NCI-H187 treated with DMSO at 0.1 percent for 48 hours (cell line): ENCODE measurements around the gene LRP4.

Experiments used
- DNase-seq: peaks from one replicate; lab custom pipeline; 2025; lab: John Stamatoyannopoulos, UW

The LRP4 gene

DNA sequence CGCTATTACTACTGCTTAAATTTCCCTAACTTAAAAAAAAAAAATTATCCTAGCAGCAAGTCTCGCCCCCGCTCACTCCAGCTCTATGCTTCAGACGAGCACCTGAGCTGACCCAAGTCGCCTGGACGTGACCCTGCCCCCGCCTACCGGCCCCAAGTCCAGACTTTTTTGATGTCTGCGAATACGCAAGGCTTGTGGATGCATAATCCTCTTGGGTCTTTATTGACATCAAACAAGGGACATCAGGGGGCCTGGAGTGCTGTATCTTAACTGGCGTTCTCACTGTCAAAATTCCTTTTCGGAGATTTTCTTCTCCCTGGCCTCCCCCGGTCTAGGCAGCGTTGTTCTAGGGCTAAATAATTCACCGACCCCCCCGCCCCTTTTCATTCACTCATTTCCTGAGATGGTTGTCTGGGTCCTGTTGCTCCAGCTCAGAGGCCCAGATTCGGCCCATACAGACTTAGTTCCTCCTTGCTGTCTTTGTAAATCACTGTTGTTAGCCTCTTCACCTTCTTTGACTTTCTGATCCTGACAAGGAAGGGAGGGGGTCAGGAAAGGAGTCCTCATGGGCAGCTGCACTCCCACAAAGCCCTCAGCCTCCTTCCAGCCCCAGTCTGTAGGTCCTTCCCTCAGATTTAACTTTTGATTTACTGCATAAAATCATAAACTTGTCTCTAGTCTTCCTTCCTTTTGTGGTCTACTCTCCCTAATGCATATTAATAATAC lies 601 bp upstream of the LRP4 start:
- no peak for DNase-seq

GRCh38 chr11:46917762-46918082 lies 628 bp downstream of the LRP4 start:
- DNase-seq = no peak

- DNase-seq = no peak
Observed at GRCh38 chr11:46917109-46917761, 1.1 kb downstream of the LRP4 start.

DNA sequence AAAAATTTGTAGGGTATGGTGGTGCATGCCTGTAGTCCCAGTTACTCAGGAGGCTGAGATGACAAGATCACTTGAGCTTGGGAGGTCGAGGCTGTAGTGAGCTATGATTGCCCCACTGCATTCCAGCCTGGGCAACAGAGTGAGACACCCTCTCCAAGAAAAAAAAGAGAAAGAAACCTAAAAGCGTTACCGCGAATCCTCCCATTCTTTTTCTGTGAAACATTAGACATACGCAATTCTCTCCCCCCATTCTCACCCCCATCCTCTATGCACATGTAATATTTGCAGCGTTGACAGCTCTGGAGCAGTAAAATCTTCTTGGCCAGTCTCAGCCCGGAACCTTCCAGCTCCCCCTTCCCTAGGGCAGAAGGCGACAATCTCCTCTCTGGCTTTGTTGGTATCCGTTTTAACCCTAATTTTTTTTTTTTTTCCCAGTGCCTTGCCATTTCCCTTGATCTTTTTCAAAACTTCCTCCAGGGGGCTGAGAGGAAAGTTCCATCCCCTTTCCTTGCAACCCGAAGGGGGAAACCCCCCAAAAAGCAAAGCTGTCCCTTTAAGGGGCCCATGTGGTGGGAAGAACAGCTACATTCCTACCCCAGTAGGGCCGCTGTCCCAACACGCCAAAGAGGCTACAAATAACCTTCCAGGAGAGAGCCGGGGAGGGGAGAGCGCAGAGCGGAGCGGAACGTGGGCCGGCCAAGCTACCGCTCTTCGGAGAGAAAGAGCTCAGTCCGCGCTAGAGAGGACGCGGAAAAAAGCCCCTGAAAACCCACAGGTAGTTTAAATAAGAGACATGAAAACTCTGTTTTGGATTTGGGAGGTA lies 1.9 kb downstream of the LRP4 start:
- no peak for DNase-seq

- no peak for DNase-seq
Observed at GRCh38 chr11:46914910-46915309, 3.4 kb downstream of the LRP4 start.

GRCh38 chr11:46914363-46914762 lies 4.0 kb downstream of the LRP4 start:
- no peak for DNase-seq

DNA sequence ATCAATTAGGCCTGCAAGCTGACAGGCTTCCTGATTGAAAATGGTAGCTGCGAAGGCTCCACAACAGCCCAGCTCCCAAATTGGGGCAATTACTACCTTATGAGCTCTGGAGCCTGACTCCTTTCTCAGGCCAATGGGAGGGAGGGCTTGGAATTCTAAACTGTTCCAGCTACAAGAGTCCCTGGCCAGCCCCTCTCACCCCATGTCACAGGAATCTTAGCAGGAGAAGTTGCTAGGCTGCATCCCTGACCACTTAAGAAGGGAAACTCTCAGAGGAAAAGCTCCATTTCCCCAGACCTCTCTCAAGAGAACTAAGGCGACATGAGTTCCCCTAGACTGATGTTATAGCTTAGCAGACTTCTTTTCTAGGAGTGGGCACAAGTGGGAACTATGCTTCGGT lies 4.9 kb downstream of the LRP4 start:
- no peak for DNase-seq

DNA sequence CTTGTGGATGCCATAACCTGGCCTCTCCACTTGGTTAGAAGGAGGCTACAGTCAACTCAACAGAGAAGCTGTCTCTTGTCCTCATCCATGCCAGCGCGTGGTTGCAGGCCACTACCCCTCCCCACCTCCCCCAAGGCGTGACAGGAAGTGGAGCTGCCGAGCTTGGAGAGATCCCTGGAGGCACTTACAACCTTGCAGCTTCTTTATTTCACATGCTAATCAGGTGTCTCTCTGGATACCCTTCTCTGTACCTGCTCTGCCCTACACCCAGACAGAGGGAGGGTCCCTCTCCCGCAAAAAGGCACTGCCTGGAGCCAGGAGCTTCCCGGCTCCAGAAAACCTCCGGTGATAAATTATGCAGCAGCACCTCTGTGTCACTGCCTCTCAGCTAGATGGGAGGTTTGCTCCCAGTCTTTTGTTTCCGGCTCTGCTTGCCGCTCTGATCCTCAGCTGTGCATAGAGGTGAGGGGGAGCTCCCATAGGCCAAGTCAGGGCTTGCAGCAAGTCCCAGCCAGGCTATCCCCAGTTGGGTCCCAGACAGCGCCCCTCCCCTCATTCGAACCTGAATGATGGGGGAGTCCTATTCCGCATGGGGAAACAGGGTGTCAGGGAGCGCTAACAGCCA lies 5.7 kb downstream of the LRP4 start:
- DNase-seq = peak; percentile 77

GRCh38 chr11:46907606-46908005 lies 10.7 kb downstream of the LRP4 start:
- DNase-seq = no peak

- no peak for DNase-seq
Observed at GRCh38 chr11:46906609-46907041, 11.7 kb downstream of the LRP4 start.

DNA sequence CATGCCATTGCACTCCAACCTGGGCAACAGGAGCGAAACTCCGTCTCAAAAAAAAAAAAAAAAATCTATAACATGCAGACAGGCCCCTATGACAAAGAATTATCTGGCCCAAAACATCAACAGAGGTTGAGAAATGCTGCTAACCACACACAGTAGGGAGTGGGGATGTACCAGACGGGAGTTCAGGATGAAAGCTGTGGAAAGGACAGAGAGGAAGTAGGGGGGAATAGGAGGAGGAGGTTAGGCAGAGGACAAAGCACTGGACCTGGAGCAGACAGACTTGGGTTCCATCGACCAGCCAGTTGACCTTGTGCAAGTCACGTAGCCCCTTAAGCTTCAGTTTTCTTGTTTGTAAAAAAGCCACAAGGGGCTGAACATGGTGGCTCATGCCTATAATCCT lies 12.5 kb downstream of the LRP4 start:
- DNase-seq = no peak

GRCh38 chr11:46903846-46904245 lies 14.5 kb downstream of the LRP4 start:
- no peak for DNase-seq

- DNase-seq = no peak
Observed at GRCh38 chr11:46902694-46903093, 15.7 kb downstream of the LRP4 start.

DNA sequence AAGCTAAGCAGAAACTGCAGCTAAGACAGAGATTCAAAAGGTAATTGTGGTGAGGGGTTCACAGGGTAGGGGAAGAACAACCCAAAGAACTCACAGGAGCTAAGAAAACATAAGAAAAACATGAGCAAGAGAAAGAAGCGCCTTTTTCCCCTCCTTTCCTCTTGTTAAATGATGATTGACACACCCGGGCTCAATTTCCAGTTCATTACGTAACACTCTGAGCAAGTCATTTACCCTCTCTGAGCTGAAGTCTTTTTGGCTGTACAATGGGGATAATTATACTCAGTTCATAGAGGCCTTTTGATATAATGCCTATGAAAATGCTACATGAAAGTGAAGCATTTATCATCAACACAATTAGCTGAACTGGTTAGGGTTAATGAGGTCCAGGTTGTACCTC lies 17.2 kb downstream of the LRP4 start:
- DNase-seq = no peak

DNA sequence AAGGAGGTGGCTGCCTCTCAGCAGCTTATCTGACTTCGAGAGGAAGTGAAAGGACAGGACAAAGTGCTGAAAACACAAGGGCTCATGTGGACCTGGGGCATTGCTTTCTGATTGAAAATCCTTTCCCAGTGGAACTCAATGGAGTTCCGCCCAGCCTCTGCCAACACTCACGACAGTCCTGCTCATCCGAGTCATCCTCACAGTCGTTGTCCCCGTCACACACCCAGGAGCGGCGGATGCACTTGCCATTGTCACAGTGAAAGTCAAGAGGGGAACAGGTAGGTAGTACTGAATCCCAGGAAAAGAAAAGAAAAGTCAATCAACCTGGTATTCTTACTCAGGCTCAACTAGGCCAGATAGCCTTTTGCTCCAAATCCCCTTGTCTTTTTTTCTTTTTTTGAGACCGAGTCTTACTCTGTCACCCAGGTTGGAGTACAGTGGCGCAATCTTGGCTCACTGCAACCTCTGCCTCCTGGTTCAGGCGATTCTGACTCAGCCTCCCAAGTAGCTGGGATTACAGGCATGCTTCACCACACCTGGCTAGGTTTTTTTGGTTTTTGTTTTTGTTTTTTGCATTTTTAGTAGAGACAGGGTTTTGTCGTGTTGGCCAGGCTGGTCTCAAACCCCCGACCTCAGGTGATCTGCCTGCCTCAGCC lies 18.1 kb downstream of the LRP4 start:
- DNase-seq = no peak

DNA sequence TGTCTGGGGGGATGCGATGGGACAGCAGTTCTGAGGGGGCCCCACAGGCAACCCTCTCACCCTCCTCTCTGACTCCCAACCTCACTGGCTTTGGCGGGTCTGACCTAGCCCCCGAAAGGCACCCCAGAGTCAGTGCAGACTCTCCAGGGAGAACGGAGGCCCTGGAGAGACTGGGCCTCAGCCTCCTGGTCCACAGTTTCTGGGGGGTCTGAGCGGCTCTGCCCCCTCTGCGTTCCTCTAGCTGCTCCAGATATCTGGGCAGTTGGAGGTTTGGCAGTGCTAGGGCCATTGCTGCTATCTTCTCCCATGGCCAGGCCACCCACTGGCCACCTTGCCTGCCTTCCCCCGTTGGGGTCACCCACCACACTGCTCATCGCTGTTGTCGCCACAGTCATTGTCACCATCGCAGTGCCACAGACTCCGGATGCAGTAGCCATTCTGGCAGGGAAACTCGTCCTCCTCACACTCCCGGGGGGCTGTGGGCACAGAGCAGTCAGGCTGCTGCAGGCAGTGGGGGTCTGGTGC lies 18.8 kb downstream of the LRP4 start:
- no peak for DNase-seq

DNA sequence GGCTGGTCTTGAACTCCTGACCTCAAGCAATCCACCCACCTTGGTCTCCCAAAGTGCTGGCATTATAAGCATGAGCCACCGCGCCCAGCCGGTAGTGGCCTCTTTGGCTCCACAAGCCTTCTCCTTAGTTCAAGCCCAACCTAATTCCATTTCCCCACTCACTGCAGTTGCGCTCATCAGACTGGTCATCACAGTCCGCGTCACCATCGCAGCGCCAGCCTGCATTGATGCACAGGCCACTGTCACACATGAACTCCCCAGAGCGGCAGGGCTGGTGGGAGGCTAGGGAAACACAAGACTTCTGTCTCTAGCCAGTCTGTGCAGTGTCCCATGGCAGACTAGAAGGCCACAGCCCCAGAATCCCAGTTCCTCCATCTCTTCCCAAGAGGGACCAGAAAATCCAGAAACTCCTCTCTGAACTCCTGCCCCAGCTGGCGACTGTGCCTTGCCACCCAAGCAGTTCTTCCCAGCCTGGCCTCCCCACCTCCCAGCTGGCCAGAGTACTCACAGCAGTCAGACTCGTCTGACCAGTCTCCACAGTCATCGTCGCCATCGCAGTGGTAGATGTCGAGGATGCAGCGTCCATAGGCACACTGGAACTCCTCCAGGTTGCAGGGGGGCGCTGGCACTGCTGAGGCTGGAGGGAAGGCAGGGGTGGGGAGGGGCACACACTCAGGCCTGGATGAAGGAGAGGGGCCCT lies 19.8 kb downstream of the LRP4 start:
- DNase-seq = no peak

DNA sequence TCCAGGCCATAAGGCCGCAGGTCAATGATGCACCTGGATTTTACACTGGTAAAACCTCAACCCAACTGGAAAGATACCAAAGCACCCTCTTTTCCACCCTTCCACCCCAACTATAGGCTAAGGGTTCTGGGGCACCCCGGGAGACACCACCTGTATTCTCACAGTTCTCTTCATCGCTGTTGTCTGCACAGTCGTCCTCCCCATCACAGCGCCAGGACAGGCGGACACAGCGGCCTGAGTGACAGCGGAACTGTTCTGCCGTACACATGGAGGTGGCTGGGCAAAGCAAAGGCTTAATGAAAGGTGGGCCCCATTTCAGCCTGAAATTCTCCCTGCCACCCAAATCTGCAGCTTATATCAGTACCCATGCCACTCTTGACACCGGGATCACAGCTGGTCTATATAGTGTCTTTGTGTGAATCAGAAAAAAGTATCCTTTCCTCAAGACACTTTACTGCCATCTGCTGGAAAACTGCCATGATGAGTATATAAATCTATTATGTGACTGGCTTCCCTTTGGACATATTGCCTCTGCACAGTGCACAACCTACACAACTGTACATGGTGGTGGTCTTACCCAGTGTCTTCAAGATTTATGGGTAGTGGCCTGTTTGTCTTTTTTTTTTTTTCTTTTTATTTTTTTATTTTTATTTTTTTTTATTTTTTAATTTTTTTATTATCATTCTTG lies 21.5 kb downstream of the LRP4 start:
- peak; percentile 56 for DNase-seq

DNA sequence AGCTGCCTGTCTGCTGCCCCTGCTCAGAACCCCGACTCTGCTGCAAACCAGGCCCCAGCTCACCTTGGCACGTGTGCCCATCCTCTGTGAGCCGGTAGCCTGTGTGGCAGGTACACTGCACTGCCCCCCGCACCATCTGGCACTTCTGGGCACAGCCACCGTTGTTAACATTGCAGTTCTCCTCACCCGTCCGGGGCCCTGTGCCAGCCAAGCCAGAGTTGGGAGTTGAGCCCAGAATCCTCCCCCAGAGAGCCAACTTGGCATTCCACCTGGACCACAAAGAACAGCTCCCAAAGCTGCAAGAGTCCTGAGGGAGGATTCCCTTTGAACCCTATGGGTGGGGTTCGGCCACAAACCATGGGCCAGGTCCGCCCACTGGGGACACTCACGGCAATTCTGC lies 22.5 kb downstream of the LRP4 start:
- no peak for DNase-seq

DNA sequence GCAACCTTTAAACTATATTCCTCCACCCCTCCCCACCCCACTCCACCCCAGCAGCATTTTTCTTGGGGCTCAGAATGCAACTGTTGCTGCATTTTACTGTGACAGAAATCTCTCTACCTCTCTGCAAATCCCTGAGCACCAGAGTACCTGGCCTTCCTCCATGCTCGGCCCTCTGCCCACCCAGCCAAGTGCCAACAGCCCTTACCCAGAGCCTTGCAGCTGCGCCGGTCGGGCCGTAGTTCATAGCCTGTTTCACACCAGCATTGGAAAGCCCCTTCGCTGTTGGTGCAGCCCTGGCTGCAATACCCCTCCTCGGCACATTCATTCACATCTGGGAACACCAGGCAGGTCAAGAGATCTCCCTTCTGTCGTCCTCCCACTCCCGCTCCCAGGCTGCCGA lies 23.4 kb downstream of the LRP4 start:
- DNase-seq = no peak

DNA sequence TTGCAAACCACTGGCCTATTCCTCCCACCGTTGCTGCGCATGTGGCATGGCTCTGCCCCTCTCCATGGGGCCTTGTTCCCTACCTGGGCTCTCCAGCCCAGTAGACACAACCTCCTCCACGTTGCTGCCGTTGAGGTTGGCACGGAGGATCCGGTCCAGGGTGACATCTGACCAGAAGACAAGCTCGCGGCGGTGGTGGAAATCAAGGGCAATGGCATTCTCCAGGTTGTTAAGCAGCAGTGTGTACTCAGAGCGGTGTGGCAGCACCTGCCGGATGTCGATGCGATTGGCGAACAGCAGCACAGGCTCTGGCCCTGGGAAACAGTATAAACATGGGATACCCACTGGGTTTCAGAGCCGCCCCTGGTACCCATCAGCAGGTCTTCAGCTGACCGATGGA lies 23.8 kb downstream of the LRP4 start:
- DNase-seq = no peak
